Thyroid gland (tissue), 4 donors: ENCODE results near the gene HYOU1. TPM values are rescaled to one million over a fixed set of nuclear protein-coding genes. Genes with fewer than 3 reads are reported as not detected.
A peak's percentile ranks its signal among the peaks of the same experiment; 100 is the strongest.

ENCODE experiments used
- DNase-seq, 2 donors: peaks; one replicate each; pipeline ENCODE4 v3.0.0-alpha.2; 2019
- H3K27ac ChIP-seq, 3 donors: fragments of 200-600 bp; sonication (generic); 1 replicate in 2 of 3; 2 replicates in 1 of 3; pipeline ENCODE4 v1.5.1; 2016 to 2019; ENCODE audit warnings: mild to moderate bottlenecking in 1 of 3, moderate library complexity in 1 of 3
- H3K27me3 ChIP-seq: fragments of 200-600 bp; sonication (generic); one replicate; pipeline ENCODE4 v1.5.1; 2019
- H3K36me3 ChIP-seq, 2 donors: fragments of 200-600 bp; sonication (generic); one replicate each; pipeline ENCODE4 v1.5.1; 2016 to 2019
- H3K4me1 ChIP-seq, 2 donors: fragments of 200-600 bp; sonication (generic); one replicate each; pipeline ENCODE4 v1.5.1; 2017 to 2019
- H3K4me3 ChIP-seq, 3 donors: fragments of 200-600 bp; sonication (generic); replicated peaks in 1 of 3; 1 replicate in 2 of 3; 2 replicates in 1 of 3; pipeline ENCODE4 v1.5.1; 2016; ENCODE audit warnings: mild to moderate bottlenecking in 1 of 3
- H3K9me3 ChIP-seq: fragments of 200-600 bp; sonication (generic); one replicate; pipeline ENCODE4 v1.5.1; 2017
- POLR2A ChIP-seq, 2 donors: fragments of 450-650 bp; IDR thresholded peaks; one replicate each; pipeline ENCODE4 v1.6.1; 2017; ENCODE audit warnings: antibody characterized with exemption in 2 of 2, mild to moderate bottlenecking in 2 of 2, moderate library complexity in 1 of 2
- WGBS, 2 donors: methylation state at CpG; one replicate each; pipeline ENCODE4 v1.1.5; 2017; 5-methylcytosine and 5-hydroxymethylcytosine counted together
- intact Hi-C: fragments of 100-400 bp; cut with DNase I; formaldehyde crosslinking; loops from one replicate; pipeline ENCODE4 v1.15.1; 2023
- total RNA-seq, 4 donors: library from RNA; depleted of rRNA; stranded (reverse); fragments of >200 nt; gene quantifications; one replicate each; pipeline ENCODE4 v1.2.3, GENCODE V29; 2016
- TF ChIP-seq, protein P1 (sequence below), 6 experiments: fragments of 200-600 bp in 3 of 6; fragments of 450-650 bp in 3 of 6; sonication (generic) in 3 of 6; IDR thresholded peaks; one replicate each; pipeline ENCODE4 v1.5.1; 2016 to 2019; ENCODE audit warnings: antibody characterized with exemption in 6 of 6, mild to moderate bottlenecking in 2 of 6, inconsistent platforms in 1 of 6, moderate library complexity in 1 of 6

HYOU1 gene
- total RNA-seq, 4 donors from 2014 or later: 145 to 369 (median 320) TPM

- intact Hi-C loops: no loop called here
- Histone ChIP-seq H3K4me3 (peak overlapping the region; percentile 80 to 99 (median 88)), H3K36me3 (peaks cover 44% of the 10 kb centered on the region in 2 donors), H3K4me1 (peaks cover 14 to 19% of the 10 kb centered on the region in 2 donors), H3K9me3 (no peaks in the 10 kb centered on the region), H3K27ac (peak overlapping the region in 1 of 3 donors; percentile 85), H3K27me3 (no peaks in the 10 kb centered on the region)
- TF ChIP-seq, protein P1, sequence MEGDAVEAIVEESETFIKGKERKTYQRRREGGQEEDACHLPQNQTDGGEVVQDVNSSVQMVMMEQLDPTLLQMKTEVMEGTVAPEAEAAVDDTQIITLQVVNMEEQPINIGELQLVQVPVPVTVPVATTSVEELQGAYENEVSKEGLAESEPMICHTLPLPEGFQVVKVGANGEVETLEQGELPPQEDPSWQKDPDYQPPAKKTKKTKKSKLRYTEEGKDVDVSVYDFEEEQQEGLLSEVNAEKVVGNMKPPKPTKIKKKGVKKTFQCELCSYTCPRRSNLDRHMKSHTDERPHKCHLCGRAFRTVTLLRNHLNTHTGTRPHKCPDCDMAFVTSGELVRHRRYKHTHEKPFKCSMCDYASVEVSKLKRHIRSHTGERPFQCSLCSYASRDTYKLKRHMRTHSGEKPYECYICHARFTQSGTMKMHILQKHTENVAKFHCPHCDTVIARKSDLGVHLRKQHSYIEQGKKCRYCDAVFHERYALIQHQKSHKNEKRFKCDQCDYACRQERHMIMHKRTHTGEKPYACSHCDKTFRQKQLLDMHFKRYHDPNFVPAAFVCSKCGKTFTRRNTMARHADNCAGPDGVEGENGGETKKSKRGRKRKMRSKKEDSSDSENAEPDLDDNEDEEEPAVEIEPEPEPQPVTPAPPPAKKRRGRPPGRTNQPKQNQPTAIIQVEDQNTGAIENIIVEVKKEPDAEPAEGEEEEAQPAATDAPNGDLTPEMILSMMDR (IDR thresholded peaks at IDR 0.05): no peak
- no peak for TF ChIP-seq POLR2A (IDR thresholded peaks at IDR 0.05)
- no peak for DNase-seq
- WGBS, 2 donors: 33 to 38% methylated on average over 6 of the region's 6 CpGs
Observed at GRCh38 chr11:119055901-119056300, 1.1 kb downstream of the HYOU1 start.

DNA sequence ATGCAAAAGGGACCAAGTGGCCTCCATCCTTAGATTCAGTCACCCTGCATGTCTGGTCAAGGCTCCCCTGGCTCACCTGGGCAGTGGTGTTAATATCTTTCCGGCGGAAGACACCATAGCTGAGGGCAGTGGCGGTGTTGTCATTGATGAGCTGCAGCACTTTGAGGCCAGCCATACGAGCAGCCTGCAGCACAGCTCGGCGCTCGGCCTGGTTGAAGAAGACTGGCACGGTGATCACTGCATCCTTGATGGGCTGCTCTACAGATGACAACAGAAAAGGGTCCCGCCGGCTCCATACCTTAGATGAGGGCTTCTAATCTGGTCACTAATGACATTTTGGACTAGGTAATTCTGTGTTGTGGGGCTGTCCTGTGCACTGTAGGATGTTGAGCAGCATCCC, 2.6 kb downstream of the HYOU1 start:
- 95 to 100% methylated on average over 2 to 10 of the region's 10 CpGs for WGBS, 2 donors

GRCh38 chr11:119052163-119052814, 4.7 kb downstream of the HYOU1 start:
- intact Hi-C loops: no loop called here
- Histone ChIP-seq H3K27me3 (no peaks in the 10 kb centered on the region), H3K36me3 (peaks cover 77 to 79% of the 10 kb centered on the region in 2 donors), H3K4me1 (peaks cover 10 to 13% of the 10 kb centered on the region in 2 donors), H3K9me3 (no peaks in the 10 kb centered on the region), H3K27ac (no peak overlapping the region), H3K4me3 (no peak overlapping the region)
- WGBS, 2 donors: 92 to 95% methylated on average over 23 of the region's 23 CpGs
- no peak for DNase-seq
- TF ChIP-seq, protein P1 (IDR thresholded peaks at IDR 0.05): no peak
- no peak for TF ChIP-seq POLR2A (IDR thresholded peaks at IDR 0.05)

More for the DNA sequence above, 2.6 kb downstream of the HYOU1 start:
- no peak for DNase-seq
- intact Hi-C loops: no loop called here
- Histone ChIP-seq H3K9me3 (no peaks in the 10 kb centered on the region), H3K4me1 (peaks cover 14 to 19% of the 10 kb centered on the region in 2 donors), H3K36me3 (peaks cover 55 to 58% of the 10 kb centered on the region in 2 donors), H3K27ac (no peak overlapping the region), H3K4me3 (no peak overlapping the region), H3K27me3 (no peaks in the 10 kb centered on the region)
- TF ChIP-seq, protein P1 (IDR thresholded peaks at IDR 0.05): no peak
- no peak for TF ChIP-seq POLR2A (IDR thresholded peaks at IDR 0.05)

- no peak for TF ChIP-seq POLR2A (IDR thresholded peaks at IDR 0.05)
- TF ChIP-seq, protein P1 (IDR thresholded peaks at IDR 0.05): no peak
- DNase-seq: no peak
- Histone ChIP-seq H3K9me3 (no peaks in the 10 kb centered on the region), H3K27ac (no peak overlapping the region), H3K4me1 (peaks cover 10 to 13% of the 10 kb centered on the region in 2 donors), H3K27me3 (no peaks in the 10 kb centered on the region), H3K4me3 (no peak overlapping the region), H3K36me3 (peaks cover 83 to 86% of the 10 kb centered on the region in 2 donors)
- WGBS, 2 donors: 85 to 90% methylated on average over 14 to 15 of the region's 17 CpGs
- intact Hi-C loops: no loop called here
Observed at GRCh38 chr11:119051440-119052162, 5.4 kb downstream of the HYOU1 start.

DNA sequence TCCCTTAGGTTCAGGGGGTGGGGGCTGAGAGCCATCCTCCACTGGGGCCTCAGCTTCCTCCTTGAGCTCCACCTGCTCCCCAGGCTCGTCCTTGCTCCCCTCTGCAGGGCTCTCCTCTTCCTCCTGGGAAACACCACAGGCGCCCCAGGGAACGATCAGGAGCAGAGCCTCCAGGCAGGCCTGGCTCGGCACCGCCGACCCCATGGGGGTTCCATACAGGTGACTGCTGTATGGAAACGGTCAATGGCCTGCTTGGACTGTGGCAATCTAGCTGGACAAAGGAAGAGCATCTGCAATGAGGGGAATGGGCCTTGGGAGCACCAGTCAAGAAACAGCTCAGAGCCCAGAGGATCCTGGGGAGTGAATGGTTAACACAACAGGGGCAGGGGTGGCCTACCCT, 7.9 kb downstream of the HYOU1 start:
- H3K27ac ChIP-seq: no peak overlapping the region

More for the DNA sequence above, 7.9 kb downstream of the HYOU1 start:
- no peaks in the 10 kb centered on the region for H3K4me1 ChIP-seq
- intact Hi-C loops: no loop called here
- peaks cover 89 to 93% of the 10 kb centered on the region in 2 donors for H3K36me3 ChIP-seq
- no peak overlapping the region for H3K4me3 ChIP-seq
- H3K9me3 ChIP-seq: no peaks in the 10 kb centered on the region
- 91 to 92% methylated on average over 7 of the region's 7 CpGs for WGBS, 2 donors
- no peak for DNase-seq
- TF ChIP-seq, protein P1 (IDR thresholded peaks at IDR 0.05): no peak
- TF ChIP-seq POLR2A (IDR thresholded peaks at IDR 0.05): no peak
- no peaks in the 10 kb centered on the region for H3K27me3 ChIP-seq
